Heart right ventricle (tissue), 16 donors: ENCODE data around the gene PPARG. TPM values are rescaled to one million over a fixed set of nuclear protein-coding genes. Genes with fewer than 3 reads are reported as not detected.

ENCODE experiments used
- ATAC-seq, 8 donors: fragments of 200-7000 bp; cut with Tn5 transposase; one replicate each; pipeline ENCODE4 v1.9.1; 2020; ENCODE audit warnings: mild to moderate bottlenecking in 8 of 8, moderate library complexity in 8 of 8, moderate number of reproducible peaks in 1 of 8
- DNase-seq, 2 donors: peaks; one replicate each; pipeline ENCODE4 v3.0.0-alpha.2; 2020
- H3K27ac ChIP-seq, 10 donors: fragments of 200-600 bp; sonication (generic) in 2 of 10; one replicate each; pipeline versions ENCODE4 v1.5.0 to v1.8.0; 2020 to 2022; ENCODE audit warnings: mild to moderate bottlenecking in 3 of 10
- H3K27me3 ChIP-seq, 7 donors: fragments of 200-600 bp; one replicate each; pipeline ENCODE4 v1.8.0; 2021 to 2022; ENCODE audit warnings: mild to moderate bottlenecking in 2 of 7
- H3K36me3 ChIP-seq, 9 donors: fragments of 200-600 bp; sonication (generic) in 1 of 9; one replicate each; pipeline versions ENCODE4 v1.5.0 to v1.8.0; 2020 to 2022; ENCODE audit warnings: mild to moderate bottlenecking in 2 of 9
- H3K4me1 ChIP-seq, 9 donors: fragments of 200-600 bp; sonication (generic) in 1 of 9; one replicate each; pipeline versions ENCODE4 v1.5.0 to v1.8.0; 2020 to 2022; ENCODE audit warnings: mild to moderate bottlenecking in 4 of 9
- H3K4me3 ChIP-seq, 10 donors: fragments of 200-600 bp; sonication (generic) in 2 of 10; one replicate each; pipeline versions ENCODE4 v1.5.0 to v1.8.0; 2020 to 2022; ENCODE audit warnings: mild to moderate bottlenecking in 7 of 10, moderate library complexity in 2 of 10
- H3K9me3 ChIP-seq, 11 donors: fragments of 200-600 bp in 10 of 11; sonication (generic) in 2 of 11; one replicate each; pipeline versions ENCODE4 v1.5.0 to v1.8.0; 2013 to 2022; ENCODE audit warnings: mild to moderate bottlenecking in 2 of 11, control low read depth in 1 of 11, moderate library complexity in 1 of 11
- CTCF ChIP-seq, 9 donors: fragments of 200-600 bp; sonication (generic) in 2 of 9; IDR thresholded peaks; one replicate each; pipeline versions ENCODE4 v1.5.0 to v1.8.0; 2021 to 2022; ENCODE audit warnings: antibody characterized with exemption in 9 of 9, mild to moderate bottlenecking in 5 of 9, moderate library complexity in 1 of 9
- WGBS, 2 donors: extraction: QIAGEN DNeasy Blood & Tissue Kit; methylation state at CpG; one replicate each; pipeline ENCODE4 v1.1.7; 2013; ENCODE audit warnings: inconsistent platforms in 1 of 2; 5-methylcytosine and 5-hydroxymethylcytosine counted together
- intact Hi-C, 10 donors: fragments of 100-400 bp; cut with DNase I; formaldehyde crosslinking; loops; one replicate each; pipeline versions ENCODE4 v1.11.1 to v1.14.2; 2022
- polyA plus RNA-seq, 2 donors: library from polyadenylated mRNA; stranded (reverse); fragments of 200-250 nt; gene quantifications; one replicate each; pipeline ENCODE4 v1.2.3, GENCODE V29; 2013
- total RNA-seq, 10 donors: library from RNA; stranded (reverse); fragmentation: NEBNext Ultra II Directional in 3 of 10; extraction: Animal tissue kit (Norgen Biotek cat#: 25700) in 3 of 10; gene quantifications; one replicate each; pipeline versions ENCODE4 v1.2.1 to v1.2.4, GENCODE V29; 2021 to 2023
- donor health status: Arrhythmogenic right ventricular cardiomyopathy.
- donor health status: ischemic (EF 13 %, LVEDD 7.1; RV severe dilation, severe dysfunction).
- donor health status: healthy with polysubstance abuse.
- donor health status: DM: no; HTN: yes; CAD: no.
- donor health status: DM: no; HTN: no; CAD: no.
- donor health status: ischemic (EF 25% LVEDD 6.9; RV normal size, moderate dysfunction).
- donor health status: ischemic (EF 25% LVEDD 5.7; RV mildly dilated, moderate dysfunction).
- donor health status: healthy.
- donor health status: DM: yes; HTN: yes; CAD: no.
- donor health status: Ischemic cardiomyopathy.
- donor health status: ischemic (EF 35%, LVEDD 5.7; RV mildly dilated, moderate dysfunction).
- donor health status: nonischemic (EF 11% LVEDD 7.7; RV severe dilation, severe dysfunction).
- donor health status: DM: yes; HTN: yes; CAD: no.
- donor health status: PGD.
- donor health status: ischemic (EF 29% LVEDD 5.4; RV normal size, mild dysfunction).
- donor health status: nonischemic (EF 23%, LVEDD 6.1; RV moderate dilation, normal function).

Gene PPARG
- total and polyA plus RNA-seq, 12 donors = 10.8 to 31.5 (median 14.6) TPM

GRCh38 chr3:12436514-12437220, 147.8 kb downstream of the PPARG start:
- Histone ChIP-seq H3K27me3 (no peaks in the 10 kb centered on the region), H3K36me3 (peaks cover 0 to 18% (median 6%) of the 10 kb centered on the region in 9 donors), H3K4me1 (peaks cover 0 to 37% (median 20%) of the 10 kb centered on the region in 9 donors), H3K4me3 (peak overlapping the region in 1 of 10 donors; percentile 1), H3K9me3 (no peaks in the 10 kb centered on the region), H3K27ac (peak overlapping the region in 4 of 10 donors; percentile 8 to 38 (median 32))
- no peak for TF ChIP-seq CTCF (IDR thresholded peaks at IDR 0.05)
- WGBS, 2 donors = 64 to 70% methylated on average over 12 of the region's 12 CpGs
- DNase-seq (no peak), ATAC-seq (peak in 2 of 8 donors; percentile 14 to 33)
- intact Hi-C loops = no loop called here

- no peak for TF ChIP-seq CTCF (IDR thresholded peaks at IDR 0.05)
- H3K27me3 ChIP-seq = no peaks in the 10 kb centered on the region
- WGBS, 2 donors = 95 to 98% methylated on average over 6 of the region's 6 CpGs
- H3K9me3 ChIP-seq = no peaks in the 10 kb centered on the region
- peaks cover under 1 to 42% (median 26%) of the 10 kb centered on the region in 9 donors for H3K4me1 ChIP-seq
- DNase-seq (no peak), ATAC-seq (no peak)
- peaks cover 0 to 18% (median 6%) of the 10 kb centered on the region in 9 donors for H3K36me3 ChIP-seq
- peak overlapping the region in 2 of 10 donors; percentile 8 to 36 for H3K27ac ChIP-seq
- H3K4me3 ChIP-seq = no peak overlapping the region
- intact Hi-C loops = no loop called here
Observed at GRCh38 chr3:12437221-12437605, 148.3 kb downstream of the PPARG start.

- no peak for TF ChIP-seq CTCF (IDR thresholded peaks at IDR 0.05)
- intact Hi-C loops = no loop called here
- no peak overlapping the region for H3K27ac ChIP-seq
- H3K4me3 ChIP-seq = no peak overlapping the region
- ATAC-seq (no peak), DNase-seq (no peak)
- H3K36me3 ChIP-seq = peaks cover 0 to 18% (median 6%) of the 10 kb centered on the region in 9 donors
- WGBS, 2 donors = 93 to 95% methylated on average over 13 of the region's 13 CpGs
- peaks cover 3 to 49% (median 31%) of the 10 kb centered on the region in 9 donors for H3K4me1 ChIP-seq
- no peaks in the 10 kb centered on the region for H3K27me3 ChIP-seq
- no peaks in the 10 kb centered on the region for H3K9me3 ChIP-seq
Observed at GRCh38 chr3:12437861-12438260, 149.0 kb downstream of the PPARG start.

GRCh38 chr3:12438318-12438717, 149.4 kb downstream of the PPARG start:
- no peaks in the 10 kb centered on the region for H3K9me3 ChIP-seq
- no peak overlapping the region for H3K4me3 ChIP-seq
- no peak for TF ChIP-seq CTCF (IDR thresholded peaks at IDR 0.05)
- intact Hi-C loops = no loop called here
- WGBS, 2 donors = 89 to 91% methylated on average over 4 of the region's 4 CpGs
- H3K27me3 ChIP-seq = no peaks in the 10 kb centered on the region
- H3K4me1 ChIP-seq = peaks cover 3 to 53% (median 31%) of the 10 kb centered on the region in 9 donors
- ATAC-seq (no peak), DNase-seq (no peak)
- H3K27ac ChIP-seq = no peak overlapping the region
- H3K36me3 ChIP-seq = peaks cover 0 to 18% (median 6%) of the 10 kb centered on the region in 9 donors
